GM23248 (cell line): ENCODE measurements around the gene SOX18.

Source experiments
- EZH2 ChIP-seq: fragments of 200-600 bp; sonication (generic); IDR thresholded peaks from 2 replicates; pipeline ENCODE4 v1.6.1; 2018; ENCODE audit warnings: antibody characterized with exemption, mild to moderate bottlenecking; ENCODE audit not compliant: insufficient read depth, poor library complexity, severe bottlenecking
- EZH2phosphoT487 ChIP-seq: fragments of 200-600 bp; sonication (generic); IDR thresholded peaks from 2 replicates; pipeline ENCODE4 v1.6.1; 2018; ENCODE audit warnings: antibody characterized with exemption, moderate library complexity, mild to moderate bottlenecking, low read depth; ENCODE audit not compliant: insufficient read depth

GRCh38 chr20:64055396-64055892 is 6.0 kb upstream of the SOX18 start:
- no peak for TF ChIP-seq EZH2
- no peak for TF ChIP-seq EZH2phosphoT487
